SK-N-SH treated with all-trans-retinoic acid at 6 μM for 48 hours (cell line): ENCODE results near the gene TRPM2.

Experiments used
- BACH2 ChIP-seq: fragments of 250-450 bp; sonication (Bioruptor Pico); IDR thresholded peaks from 2 replicates; pipeline ENCODE4 v1.9.0; 2021; ENCODE audit warnings: mild to moderate bottlenecking, borderline replicate concordance
- CSDC2 ChIP-seq: fragments of 250-450 bp; sonication (Bioruptor Pico); IDR thresholded peaks from 2 replicates; pipeline ENCODE4 v1.5.0; 2020; ENCODE audit warnings: mild to moderate bottlenecking, moderate library complexity
- ESRRG ChIP-seq: fragments of 250-450 bp; sonication (Bioruptor Pico); IDR thresholded peaks from 2 replicates; pipeline ENCODE4 v1.6.1; 2021; ENCODE audit warnings: mild to moderate bottlenecking
- GLIS3 ChIP-seq: fragments of 250-450 bp; sonication (Bioruptor Pico); IDR thresholded peaks from 2 replicates; pipeline ENCODE4 v1.5.0; 2020; ENCODE audit warnings: mild to moderate bottlenecking, moderate library complexity
- ISL1 ChIP-seq: fragments of 250-450 bp; sonication (Bioruptor Pico); IDR thresholded peaks from 2 replicates; pipeline ENCODE4 v2.1.2; 2022; ENCODE audit warnings: mild to moderate bottlenecking, moderate library complexity
- RARB ChIP-seq: fragments of 250-450 bp; sonication (Bioruptor Pico); IDR thresholded peaks from 2 replicates; pipeline ENCODE4 v1.8.0; 2021; ENCODE audit warnings: mild to moderate bottlenecking, moderate library complexity
- TSHZ2 ChIP-seq: fragments of 250-450 bp; sonication (Bioruptor Pico); IDR thresholded peaks from 2 replicates; pipeline ENCODE4 v1.5.0; 2020; ENCODE audit warnings: mild to moderate bottlenecking, moderate library complexity
- ZFP3 ChIP-seq: fragments of 250-450 bp; sonication (Bioruptor Pico); IDR thresholded peaks from 2 replicates; pipeline ENCODE4 v1.5.0; 2020; ENCODE audit warnings: mild to moderate bottlenecking, moderate library complexity
- ZFP30 ChIP-seq: fragments of 450-650 bp; formaldehyde crosslinking; IDR thresholded peaks from 2 replicates; pipeline ENCODE4 v1.5.0; 2022; ENCODE audit warnings: mild to moderate bottlenecking, moderate library complexity
- ZNF565 ChIP-seq: fragments of 450-650 bp; formaldehyde crosslinking; conservative IDR thresholded peaks from 2 replicates; pipeline ENCODE4 v1.5.0; 2020; ENCODE audit warnings: low read depth, mild to moderate bottlenecking, moderate library complexity
- ZNF70 ChIP-seq: fragments of 450-650 bp; formaldehyde crosslinking; IDR thresholded peaks from 2 replicates; pipeline ENCODE4 v1.5.0; 2020; ENCODE audit warnings: mild to moderate bottlenecking, moderate library complexity
- TF ChIP-seq, protein P1 (sequence below): fragments of 250-450 bp; sonication (Bioruptor Pico); IDR thresholded peaks from 2 replicates; pipeline ENCODE4 v1.8.0; 2020; ENCODE audit warnings: mild to moderate bottlenecking, moderate library complexity, borderline replicate concordance
- TF ChIP-seq, protein P2 (sequence below): fragments of 250-450 bp; sonication (Bioruptor Pico); IDR thresholded peaks from 2 replicates; pipeline ENCODE4 v1.5.1; 2020; ENCODE audit warnings: low read depth, mild to moderate bottlenecking, moderate library complexity

DNA sequence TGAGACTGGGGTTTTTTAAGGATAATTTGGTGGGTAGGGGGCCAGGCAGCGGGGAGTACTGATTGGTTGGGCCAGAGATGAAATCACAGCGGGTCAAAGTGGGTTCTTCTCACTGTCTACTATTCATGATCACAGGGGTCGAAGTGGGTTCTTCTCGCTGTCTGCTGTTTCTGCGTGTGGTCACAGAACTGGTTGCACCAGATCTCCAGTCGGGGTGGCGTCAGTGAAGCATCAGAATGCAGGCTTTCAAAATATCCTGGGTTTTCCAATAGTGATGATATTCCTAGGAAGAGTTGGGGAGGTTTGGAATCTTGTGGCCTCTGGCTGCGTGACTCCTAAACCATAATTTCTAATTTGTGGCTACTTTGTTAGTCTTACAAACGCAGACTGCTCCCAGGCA is 45.1 kb downstream of the TRPM2 start:
- TF ChIP-seq, protein P1, sequence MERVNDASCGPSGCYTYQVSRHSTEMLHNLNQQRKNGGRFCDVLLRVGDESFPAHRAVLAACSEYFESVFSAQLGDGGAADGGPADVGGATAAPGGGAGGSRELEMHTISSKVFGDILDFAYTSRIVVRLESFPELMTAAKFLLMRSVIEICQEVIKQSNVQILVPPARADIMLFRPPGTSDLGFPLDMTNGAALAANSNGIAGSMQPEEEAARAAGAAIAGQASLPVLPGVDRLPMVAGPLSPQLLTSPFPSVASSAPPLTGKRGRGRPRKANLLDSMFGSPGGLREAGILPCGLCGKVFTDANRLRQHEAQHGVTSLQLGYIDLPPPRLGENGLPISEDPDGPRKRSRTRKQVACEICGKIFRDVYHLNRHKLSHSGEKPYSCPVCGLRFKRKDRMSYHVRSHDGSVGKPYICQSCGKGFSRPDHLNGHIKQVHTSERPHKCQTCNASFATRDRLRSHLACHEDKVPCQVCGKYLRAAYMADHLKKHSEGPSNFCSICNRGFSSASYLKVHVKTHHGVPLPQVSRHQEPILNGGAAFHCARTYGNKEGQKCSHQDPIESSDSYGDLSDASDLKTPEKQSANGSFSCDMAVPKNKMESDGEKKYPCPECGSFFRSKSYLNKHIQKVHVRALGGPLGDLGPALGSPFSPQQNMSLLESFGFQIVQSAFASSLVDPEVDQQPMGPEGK = no peak
- TF ChIP-seq, protein P2, sequence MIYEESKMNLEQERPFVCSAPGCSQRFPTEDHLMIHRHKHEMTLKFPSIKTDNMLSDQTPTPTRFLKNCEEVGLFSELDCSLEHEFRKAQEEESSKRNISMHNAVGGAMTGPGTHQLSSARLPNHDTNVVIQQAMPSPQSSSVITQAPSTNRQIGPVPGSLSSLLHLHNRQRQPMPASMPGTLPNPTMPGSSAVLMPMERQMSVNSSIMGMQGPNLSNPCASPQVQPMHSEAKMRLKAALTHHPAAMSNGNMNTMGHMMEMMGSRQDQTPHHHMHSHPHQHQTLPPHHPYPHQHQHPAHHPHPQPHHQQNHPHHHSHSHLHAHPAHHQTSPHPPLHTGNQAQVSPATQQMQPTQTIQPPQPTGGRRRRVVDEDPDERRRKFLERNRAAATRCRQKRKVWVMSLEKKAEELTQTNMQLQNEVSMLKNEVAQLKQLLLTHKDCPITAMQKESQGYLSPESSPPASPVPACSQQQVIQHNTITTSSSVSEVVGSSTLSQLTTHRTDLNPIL (CRISPR knock-in tag) = no peak
- TF ChIP-seq ESRRG (CRISPR knock-in tag) (no peak), RARB (CRISPR knock-in tag) (no peak), ISL1 (CRISPR knock-in tag) (no peak), BACH2 (CRISPR knock-in tag) (no peak), ZFP30 (CRISPR knock-in tag) (no peak), CSDC2 (no peak), ZNF70 (CRISPR knock-in tag) (no peak), ZNF565 (CRISPR knock-in tag) (no peak), TSHZ2 (CRISPR knock-in tag) (no peak), ZFP3 (no peak), GLIS3 (no peak)
